GM23338 (cell line): ENCODE data around the gene KREMEN2.

Source experiments
- EZH2phosphoT487 ChIP-seq: fragments of 200-600 bp; sonication (generic); IDR thresholded peaks from one replicate; pipeline ENCODE4 v1.8.1; 2018; ENCODE audit warnings: antibody characterized with exemption; ENCODE audit not compliant: unreplicated experiment
- TF ChIP-seq, protein P1 (sequence below), 2 experiments: fragments of 200-600 bp in 1 of 2; sonication (generic) in 1 of 2; conservative IDR thresholded peaks; 2 replicates each; pipeline versions ENCODE4 v1.5.1 to v1.6.1; 2016 to 2017; ENCODE audit warnings: antibody characterized with exemption in 2 of 2, low read depth in 2 of 2, mild to moderate bottlenecking in 2 of 2, moderate library complexity in 1 of 2
- TF ChIP-seq, protein P2 (sequence below): IDR thresholded peaks from one replicate; pipeline ENCODE4 v1.6.1; 2018; ENCODE audit warnings: antibody characterized with exemption; ENCODE audit not compliant: unreplicated experiment

DNA sequence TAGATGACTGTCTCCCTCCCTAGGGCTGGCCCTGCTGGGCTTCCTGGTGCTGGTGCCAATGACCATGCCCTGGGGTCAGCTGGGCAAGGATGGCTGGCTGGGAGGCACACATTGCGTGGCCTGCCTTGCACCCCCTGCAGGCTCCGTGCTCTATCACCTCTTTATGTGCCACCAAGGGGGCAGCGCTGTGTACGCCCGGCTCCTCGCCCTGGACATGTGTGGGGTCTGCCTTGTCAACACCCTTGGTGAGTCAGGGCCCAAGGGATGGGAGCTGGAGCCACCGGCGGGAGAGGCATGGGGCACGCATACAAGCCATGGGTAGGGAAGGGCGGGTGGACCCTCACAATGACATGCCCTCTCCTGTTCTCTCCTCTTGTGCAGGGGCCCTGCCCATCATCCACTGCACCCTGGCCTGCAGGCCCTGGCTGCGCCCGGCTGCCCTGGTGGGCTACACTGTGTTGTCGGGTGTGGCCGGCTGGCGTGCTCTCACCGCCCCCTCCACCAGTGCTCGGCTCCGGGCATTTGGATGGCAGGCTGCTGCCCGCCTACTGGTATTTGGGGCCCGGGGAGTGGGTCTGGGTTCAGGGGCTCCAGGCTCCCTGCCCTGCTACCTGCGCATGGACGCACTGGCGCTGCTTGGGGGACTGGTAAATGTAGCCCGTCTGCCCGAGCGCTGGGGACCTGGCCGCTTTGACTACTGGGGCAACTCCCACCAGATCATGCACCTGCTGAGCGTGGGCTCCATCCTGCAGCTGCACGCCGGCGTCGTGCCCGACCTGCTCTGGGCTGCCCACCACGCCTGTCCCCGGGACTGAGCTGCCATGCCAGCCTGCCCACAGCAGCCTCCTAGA, 7.3 kb downstream of the KREMEN2 start:
- TF ChIP-seq, protein P1, sequence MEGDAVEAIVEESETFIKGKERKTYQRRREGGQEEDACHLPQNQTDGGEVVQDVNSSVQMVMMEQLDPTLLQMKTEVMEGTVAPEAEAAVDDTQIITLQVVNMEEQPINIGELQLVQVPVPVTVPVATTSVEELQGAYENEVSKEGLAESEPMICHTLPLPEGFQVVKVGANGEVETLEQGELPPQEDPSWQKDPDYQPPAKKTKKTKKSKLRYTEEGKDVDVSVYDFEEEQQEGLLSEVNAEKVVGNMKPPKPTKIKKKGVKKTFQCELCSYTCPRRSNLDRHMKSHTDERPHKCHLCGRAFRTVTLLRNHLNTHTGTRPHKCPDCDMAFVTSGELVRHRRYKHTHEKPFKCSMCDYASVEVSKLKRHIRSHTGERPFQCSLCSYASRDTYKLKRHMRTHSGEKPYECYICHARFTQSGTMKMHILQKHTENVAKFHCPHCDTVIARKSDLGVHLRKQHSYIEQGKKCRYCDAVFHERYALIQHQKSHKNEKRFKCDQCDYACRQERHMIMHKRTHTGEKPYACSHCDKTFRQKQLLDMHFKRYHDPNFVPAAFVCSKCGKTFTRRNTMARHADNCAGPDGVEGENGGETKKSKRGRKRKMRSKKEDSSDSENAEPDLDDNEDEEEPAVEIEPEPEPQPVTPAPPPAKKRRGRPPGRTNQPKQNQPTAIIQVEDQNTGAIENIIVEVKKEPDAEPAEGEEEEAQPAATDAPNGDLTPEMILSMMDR (conservative IDR thresholded peaks at IDR 0.05; ENCODE audit: low read depth in 2 of 2) = no peak; a peak in 1 of 4 replicates
- no peak for TF ChIP-seq EZH2phosphoT487
- TF ChIP-seq, protein P2, sequence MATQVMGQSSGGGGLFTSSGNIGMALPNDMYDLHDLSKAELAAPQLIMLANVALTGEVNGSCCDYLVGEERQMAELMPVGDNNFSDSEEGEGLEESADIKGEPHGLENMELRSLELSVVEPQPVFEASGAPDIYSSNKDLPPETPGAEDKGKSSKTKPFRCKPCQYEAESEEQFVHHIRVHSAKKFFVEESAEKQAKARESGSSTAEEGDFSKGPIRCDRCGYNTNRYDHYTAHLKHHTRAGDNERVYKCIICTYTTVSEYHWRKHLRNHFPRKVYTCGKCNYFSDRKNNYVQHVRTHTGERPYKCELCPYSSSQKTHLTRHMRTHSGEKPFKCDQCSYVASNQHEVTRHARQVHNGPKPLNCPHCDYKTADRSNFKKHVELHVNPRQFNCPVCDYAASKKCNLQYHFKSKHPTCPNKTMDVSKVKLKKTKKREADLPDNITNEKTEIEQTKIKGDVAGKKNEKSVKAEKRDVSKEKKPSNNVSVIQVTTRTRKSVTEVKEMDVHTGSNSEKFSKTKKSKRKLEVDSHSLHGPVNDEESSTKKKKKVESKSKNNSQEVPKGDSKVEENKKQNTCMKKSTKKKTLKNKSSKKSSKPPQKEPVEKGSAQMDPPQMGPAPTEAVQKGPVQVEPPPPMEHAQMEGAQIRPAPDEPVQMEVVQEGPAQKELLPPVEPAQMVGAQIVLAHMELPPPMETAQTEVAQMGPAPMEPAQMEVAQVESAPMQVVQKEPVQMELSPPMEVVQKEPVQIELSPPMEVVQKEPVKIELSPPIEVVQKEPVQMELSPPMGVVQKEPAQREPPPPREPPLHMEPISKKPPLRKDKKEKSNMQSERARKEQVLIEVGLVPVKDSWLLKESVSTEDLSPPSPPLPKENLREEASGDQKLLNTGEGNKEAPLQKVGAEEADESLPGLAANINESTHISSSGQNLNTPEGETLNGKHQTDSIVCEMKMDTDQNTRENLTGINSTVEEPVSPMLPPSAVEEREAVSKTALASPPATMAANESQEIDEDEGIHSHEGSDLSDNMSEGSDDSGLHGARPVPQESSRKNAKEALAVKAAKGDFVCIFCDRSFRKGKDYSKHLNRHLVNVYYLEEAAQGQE = no peak
